Mesothelial cell of epicardium (in vitro differentiated cells): Measurements from ENCODE around the gene DYNLRB2. TPM values are rescaled to one million over a fixed set of nuclear protein-coding genes. Genes with fewer than 3 reads are reported as not detected.

Source experiments
- DNase-seq, 2 experiments: peaks; one replicate each; pipeline ENCODE4 v3.0.0; 2021; ENCODE audit warnings: low spot score in 2 of 2; ENCODE audit not compliant: unreplicated experiment in 2 of 2
- H3K27ac Mint-ChIP-seq: 2 replicates; pipeline ENCODE4 v1.8.0; 2021; ENCODE audit warnings: mixed read lengths
- H3K27me3 Mint-ChIP-seq: 2 replicates; pipeline ENCODE4 v1.8.0; 2021; ENCODE audit warnings: low read depth, mixed read lengths
- H3K36me3 Mint-ChIP-seq: 2 replicates; pipeline ENCODE4 v1.8.0; 2021; ENCODE audit warnings: mixed read lengths
- H3K4me1 Mint-ChIP-seq: 2 replicates; pipeline ENCODE4 v1.8.0; 2021; ENCODE audit warnings: mixed read lengths
- H3K4me3 Mint-ChIP-seq: 2 replicates; pipeline ENCODE4 v1.8.0; 2021; ENCODE audit warnings: mild to moderate bottlenecking, moderate library complexity, mixed read lengths
- H3K9me3 Mint-ChIP-seq: 2 replicates; pipeline ENCODE4 v1.8.0; 2021; ENCODE audit warnings: mixed read lengths
- total RNA-seq: library from RNA; stranded (reverse); gene quantifications from 3 replicates; pipeline ENCODE4 v1.2.1, GENCODE V29; 2021
- TF ChIP-seq, protein P1 (sequence below): fragments of 200-600 bp; sonication (generic); IDR thresholded peaks from one replicate; pipeline ENCODE4 v1.5.0; 2021; ENCODE audit warnings: antibody characterized with exemption; ENCODE audit not compliant: unreplicated experiment

The DYNLRB2 gene
- total RNA-seq, 1 donor from 2014 or later = 1.4 TPM

DNA sequence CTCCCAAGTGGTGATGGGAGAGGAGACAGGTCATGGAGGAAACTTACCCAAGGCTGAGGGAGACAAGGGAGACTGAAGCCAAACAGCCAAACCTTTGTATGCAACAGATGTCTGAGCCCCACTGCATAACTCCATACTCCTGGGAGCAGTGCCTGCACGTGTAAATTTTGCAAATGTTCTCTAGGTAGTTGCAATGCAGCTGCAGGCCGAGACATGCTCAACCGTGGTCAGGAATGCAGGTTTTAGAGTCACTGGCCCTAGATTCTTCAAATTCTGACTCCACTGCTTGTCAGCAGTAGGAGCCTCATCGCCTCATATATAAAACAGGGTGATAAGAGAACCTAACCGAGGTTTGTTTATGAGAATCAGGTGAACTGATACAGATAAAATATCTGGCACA is 11.5 kb downstream of the DYNLRB2 start:
- no peak overlapping the region for H3K4me3 Mint-ChIP-seq
- peaks cover 18% of the 10 kb centered on the region for H3K27me3 Mint-ChIP-seq
- H3K36me3 Mint-ChIP-seq = no peaks in the 10 kb centered on the region
- no peak for DNase-seq
- TF ChIP-seq, protein P1, sequence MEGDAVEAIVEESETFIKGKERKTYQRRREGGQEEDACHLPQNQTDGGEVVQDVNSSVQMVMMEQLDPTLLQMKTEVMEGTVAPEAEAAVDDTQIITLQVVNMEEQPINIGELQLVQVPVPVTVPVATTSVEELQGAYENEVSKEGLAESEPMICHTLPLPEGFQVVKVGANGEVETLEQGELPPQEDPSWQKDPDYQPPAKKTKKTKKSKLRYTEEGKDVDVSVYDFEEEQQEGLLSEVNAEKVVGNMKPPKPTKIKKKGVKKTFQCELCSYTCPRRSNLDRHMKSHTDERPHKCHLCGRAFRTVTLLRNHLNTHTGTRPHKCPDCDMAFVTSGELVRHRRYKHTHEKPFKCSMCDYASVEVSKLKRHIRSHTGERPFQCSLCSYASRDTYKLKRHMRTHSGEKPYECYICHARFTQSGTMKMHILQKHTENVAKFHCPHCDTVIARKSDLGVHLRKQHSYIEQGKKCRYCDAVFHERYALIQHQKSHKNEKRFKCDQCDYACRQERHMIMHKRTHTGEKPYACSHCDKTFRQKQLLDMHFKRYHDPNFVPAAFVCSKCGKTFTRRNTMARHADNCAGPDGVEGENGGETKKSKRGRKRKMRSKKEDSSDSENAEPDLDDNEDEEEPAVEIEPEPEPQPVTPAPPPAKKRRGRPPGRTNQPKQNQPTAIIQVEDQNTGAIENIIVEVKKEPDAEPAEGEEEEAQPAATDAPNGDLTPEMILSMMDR = no peak
- peak overlapping the region; percentile 62 for H3K27ac Mint-ChIP-seq
- H3K9me3 Mint-ChIP-seq = no peaks in the 10 kb centered on the region
- H3K4me1 Mint-ChIP-seq = peaks cover 8% of the 10 kb centered on the region

DNA sequence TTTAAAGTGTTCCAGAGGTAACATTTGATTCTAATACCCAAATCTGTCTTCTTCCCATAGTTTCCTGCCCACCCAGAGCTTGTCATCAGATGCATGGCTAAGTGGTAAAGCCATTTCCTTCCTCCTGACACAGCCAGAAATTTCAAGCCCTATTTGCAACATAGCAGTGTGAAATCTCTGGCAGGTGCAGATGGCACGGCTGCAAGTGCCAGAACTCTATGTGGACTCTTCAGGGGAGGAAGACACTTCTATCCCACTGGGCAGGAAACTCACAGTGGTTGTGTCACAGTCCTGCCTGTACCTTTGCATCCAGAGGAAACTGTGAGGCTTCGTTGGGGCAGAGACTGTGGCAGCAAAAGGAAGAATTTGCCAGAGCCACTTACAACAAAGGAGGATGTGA is 13.2 kb downstream of the DYNLRB2 start:
- no peaks in the 10 kb centered on the region for H3K9me3 Mint-ChIP-seq
- no peak overlapping the region for H3K27ac Mint-ChIP-seq
- no peak for DNase-seq
- no peaks in the 10 kb centered on the region for H3K36me3 Mint-ChIP-seq
- peaks cover 8% of the 10 kb centered on the region for H3K4me1 Mint-ChIP-seq
- peaks cover 18% of the 10 kb centered on the region for H3K27me3 Mint-ChIP-seq
- H3K4me3 Mint-ChIP-seq = no peak overlapping the region
- TF ChIP-seq, protein P1 = no peak

DNA sequence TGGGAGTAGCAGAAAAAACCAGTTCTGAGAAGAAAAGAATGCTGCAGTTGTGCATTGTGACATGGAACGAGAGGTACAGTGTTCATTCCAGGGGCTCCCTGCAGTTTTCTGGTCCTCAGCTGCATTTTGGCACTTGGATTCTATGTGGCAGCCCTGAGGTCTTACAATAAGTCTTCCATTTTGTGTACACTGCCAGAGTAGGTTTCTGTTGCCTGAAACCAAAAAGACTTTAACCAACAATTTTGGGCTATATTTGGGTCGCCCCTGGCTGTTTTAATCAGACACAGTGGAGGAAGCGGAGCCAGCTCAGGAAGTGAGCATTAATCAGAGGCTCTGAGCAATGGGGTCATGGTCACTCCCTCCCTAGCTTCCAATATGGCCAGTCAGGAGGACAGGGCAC is 15.7 kb downstream of the DYNLRB2 start:
- TF ChIP-seq, protein P1 = no peak

DNA sequence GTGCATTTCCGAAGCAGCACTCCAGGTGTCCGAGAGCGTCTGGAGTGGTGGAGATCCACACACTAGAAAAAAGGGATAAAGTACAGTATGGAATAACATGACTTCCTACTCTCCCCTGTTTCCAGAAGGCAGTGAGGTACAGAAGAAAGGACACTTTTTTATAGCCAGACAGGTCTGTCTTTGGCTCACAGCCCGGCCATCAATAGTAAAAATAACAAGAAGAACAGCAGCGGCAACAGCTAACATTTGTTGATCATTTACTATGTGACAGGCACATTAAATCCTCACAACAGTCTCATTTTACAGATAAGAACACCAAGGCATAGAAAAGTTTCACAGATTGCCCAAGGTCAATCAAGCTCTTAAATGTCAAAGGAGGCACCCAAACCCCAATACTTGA is 16.2 kb downstream of the DYNLRB2 start:
- Mint-ChIP-seq H3K27me3 (peaks cover 38% of the 10 kb centered on the region), H3K4me3 (no peak overlapping the region), H3K9me3 (no peaks in the 10 kb centered on the region), H3K4me1 (peaks cover 5% of the 10 kb centered on the region), H3K27ac (no peak overlapping the region), H3K36me3 (no peaks in the 10 kb centered on the region)
- TF ChIP-seq, protein P1 = no peak
- DNase-seq = no peak

More for the DNA sequence above, 15.7 kb downstream of the DYNLRB2 start:
- Mint-ChIP-seq H3K4me3 (no peak overlapping the region), H3K27me3 (peaks cover 32% of the 10 kb centered on the region), H3K9me3 (no peaks in the 10 kb centered on the region), H3K36me3 (no peaks in the 10 kb centered on the region), H3K27ac (no peak overlapping the region), H3K4me1 (peaks cover 8% of the 10 kb centered on the region)
- DNase-seq = no peak

DNA sequence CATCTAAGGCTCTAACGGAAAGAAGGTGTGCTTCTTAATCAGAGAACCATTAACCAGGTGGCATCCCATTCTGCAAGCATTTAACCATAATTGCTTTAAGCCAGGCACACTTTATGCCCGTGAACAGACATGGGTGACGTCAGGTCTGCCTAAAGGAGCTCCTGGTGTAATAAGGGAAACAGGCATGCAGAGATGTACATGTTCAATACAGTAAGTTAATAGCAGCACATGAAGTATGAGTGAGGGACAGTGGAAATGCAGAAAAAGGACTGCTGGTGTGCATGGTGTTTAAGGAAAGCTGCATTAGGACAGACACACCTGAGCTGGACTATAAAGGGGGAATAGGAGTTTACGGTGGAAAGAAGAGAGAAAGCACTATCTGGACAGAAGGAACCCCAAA is 18.6 kb downstream of the DYNLRB2 start:
- Mint-ChIP-seq H3K27me3 (peaks cover 50% of the 10 kb centered on the region), H3K9me3 (no peaks in the 10 kb centered on the region), H3K4me1 (no peaks in the 10 kb centered on the region), H3K27ac (no peak overlapping the region), H3K36me3 (no peaks in the 10 kb centered on the region), H3K4me3 (no peak overlapping the region)
- TF ChIP-seq, protein P1 = no peak
- no peak for DNase-seq

DNA sequence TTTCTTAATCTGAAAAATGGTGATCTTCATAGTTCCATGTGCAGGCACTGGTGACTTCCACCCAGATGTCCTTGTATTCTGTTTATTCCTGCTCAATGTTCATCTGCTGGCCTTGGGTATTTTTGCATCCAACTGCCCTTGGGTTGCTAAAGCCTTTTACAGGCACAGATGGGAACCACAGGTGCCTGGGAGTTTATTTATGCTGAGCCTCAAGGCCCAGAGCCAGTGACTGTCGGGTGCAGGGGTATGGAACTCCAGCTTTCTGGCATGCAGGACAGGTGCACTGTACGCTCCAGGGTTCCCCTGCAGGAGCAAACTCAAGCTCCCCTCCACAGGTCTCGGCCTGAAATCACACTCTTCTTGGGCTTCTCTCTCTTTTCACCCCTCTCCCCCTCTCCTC is 22.3 kb downstream of the DYNLRB2 start:
- no peak for DNase-seq
- Mint-ChIP-seq H3K36me3 (no peaks in the 10 kb centered on the region), H3K4me1 (no peaks in the 10 kb centered on the region), H3K27me3 (peaks cover 55% of the 10 kb centered on the region), H3K27ac (no peak overlapping the region), H3K9me3 (no peaks in the 10 kb centered on the region), H3K4me3 (no peak overlapping the region)
- TF ChIP-seq, protein P1 = no peak
